Activated T-cell treated with anti-CD3 and anti-CD28 coated beads, Interleukin-2, amount 50 U/mL, for 72 hours (primary cell): ENCODE results near the gene PNLDC1. TPM values are rescaled to one million over a fixed set of nuclear protein-coding genes. Genes with fewer than 3 reads are reported as not detected.

Experiments used
- ATAC-seq, 2 donors: fragments of 150-1000 bp; cut with Tn5 transposase; replicated peaks in 1 of 2; 2 replicates each; pipeline ENCODE4 v1.10.0; 2021; ENCODE audit warnings: moderate library complexity in 2 of 2, mild to moderate bottlenecking in 1 of 2
- DNase-seq, 2 donors: peaks; one replicate each; pipeline ENCODE4 v3.0.0; 2021 to 2022; ENCODE audit warnings: mixed read lengths in 1 of 2
- H3K27ac Mint-ChIP-seq: one replicate; pipeline ENCODE4 v1.8.0; 2022; ENCODE audit warnings: mild to moderate bottlenecking, moderate library complexity, mixed read lengths
- H3K27me3 Mint-ChIP-seq: one replicate; pipeline ENCODE4 v1.8.0; 2022; ENCODE audit warnings: low read depth, mixed read lengths
- H3K36me3 Mint-ChIP-seq, 2 donors: one replicate each; pipeline ENCODE4 v1.8.0; 2022; ENCODE audit warnings: mixed read lengths in 2 of 2, mild to moderate bottlenecking in 1 of 2; ENCODE audit not compliant: insufficient read depth in 2 of 2
- H3K4me1 Mint-ChIP-seq: one replicate; pipeline ENCODE4 v1.8.0; 2022; ENCODE audit warnings: low read depth, mixed read lengths
- H3K4me3 Mint-ChIP-seq, 2 donors: one replicate each; pipeline ENCODE4 v1.8.0; 2022; ENCODE audit warnings: mild to moderate bottlenecking in 2 of 2, mixed read lengths in 2 of 2, moderate library complexity in 2 of 2
- H3K9me3 Mint-ChIP-seq, 2 donors: one replicate each; pipeline ENCODE4 v1.8.0; 2022; ENCODE audit warnings: mixed read lengths in 2 of 2
- total RNA-seq, 2 donors: library from RNA; stranded (reverse); gene quantifications; one replicate each; pipeline ENCODE4 v1.2.3, GENCODE V29; 2022

Gene PNLDC1
- total RNA-seq, 2 donors from 2014 or later = 0.37 to 0.62 TPM

GRCh38 chr6:159761873-159762680, 38.0 kb upstream of the PNLDC1 start, which contains the start of gene ACAT2:
Gene ACAT2 (plus strand): TSS chr6:159762045. CDS start chr6:159762088, 43 bp downstream.
- Mint-ChIP-seq H3K4me3 (peak within 1 kb of the TSS; percentile 95 to 96), H3K27ac (peak within 1 kb of the TSS; percentile 98), H3K4me1 (peaks cover 59% of the 10 kb centered on the region), H3K27me3 (no peaks in the 10 kb centered on the region), H3K9me3 (no peaks in the 10 kb centered on the region), H3K36me3 (peaks cover 7 to 27% of the 10 kb centered on the region in 2 donors)
- DNase-seq (peak; percentile 94 to 97), ATAC-seq (peak; percentile 95 to 96)

GRCh38 chr6:159762681-159763293, 37.3 kb upstream of the PNLDC1 start:
- ATAC-seq (no peak), DNase-seq (peak; percentile 26 to 29)
- peak overlapping the region; percentile 87 to 96 for H3K4me3 Mint-ChIP-seq
- H3K27ac Mint-ChIP-seq = peak overlapping the region; percentile 78
- H3K27me3 Mint-ChIP-seq = no peaks in the 10 kb centered on the region
- no peaks in the 10 kb centered on the region for H3K9me3 Mint-ChIP-seq
- peaks cover 7 to 22% of the 10 kb centered on the region in 2 donors for H3K36me3 Mint-ChIP-seq
- peaks cover 57% of the 10 kb centered on the region for H3K4me1 Mint-ChIP-seq

GRCh38 chr6:159766906-159767305, 33.2 kb upstream of the PNLDC1 start:
- peak overlapping the region; percentile 25 for H3K27ac Mint-ChIP-seq
- no peak overlapping the region for H3K4me3 Mint-ChIP-seq

GRCh38 chr6:159769470-159769869, 30.6 kb upstream of the PNLDC1 start:
- peaks cover 27% of the 10 kb centered on the region for H3K4me1 Mint-ChIP-seq
- DNase-seq = no peak
- peaks cover 10 to 40% of the 10 kb centered on the region in 2 donors for H3K36me3 Mint-ChIP-seq
- H3K27ac Mint-ChIP-seq = peak overlapping the region; percentile 83
- peaks cover 0 to 2% of the 10 kb centered on the region in 2 donors for H3K9me3 Mint-ChIP-seq
- peak; percentile 33 to 37 for ATAC-seq
- H3K4me3 Mint-ChIP-seq = no peak overlapping the region
- H3K27me3 Mint-ChIP-seq = no peaks in the 10 kb centered on the region

More at GRCh38 chr6:159766906-159767305, 33.2 kb upstream of the PNLDC1 start:
- DNase-seq (no peak), ATAC-seq (no peak)
- no peaks in the 10 kb centered on the region for H3K27me3 Mint-ChIP-seq
- H3K4me1 Mint-ChIP-seq = peaks cover 39% of the 10 kb centered on the region
- peaks cover 14 to 40% of the 10 kb centered on the region in 2 donors for H3K36me3 Mint-ChIP-seq
- H3K9me3 Mint-ChIP-seq = peaks cover 0 to 2% of the 10 kb centered on the region in 2 donors

GRCh38 chr6:159772196-159772595, 27.9 kb upstream of the PNLDC1 start:
- Mint-ChIP-seq H3K27ac (no peak overlapping the region), H3K4me3 (no peak overlapping the region), H3K27me3 (no peaks in the 10 kb centered on the region), H3K36me3 (peaks cover 10 to 39% of the 10 kb centered on the region in 2 donors), H3K4me1 (peaks cover 12% of the 10 kb centered on the region), H3K9me3 (peaks cover 0 to 2% of the 10 kb centered on the region in 2 donors)
- ATAC-seq (no peak), DNase-seq (no peak)

GRCh38 chr6:159777240-159777904, 22.7 kb upstream of the PNLDC1 start:
- Mint-ChIP-seq H3K4me1 (peaks cover 15% of the 10 kb centered on the region), H3K27ac (peak overlapping the region; percentile 83), H3K27me3 (no peaks in the 10 kb centered on the region), H3K36me3 (peaks cover 13 to 36% of the 10 kb centered on the region in 2 donors), H3K9me3 (no peaks in the 10 kb centered on the region), H3K4me3 (no peak overlapping the region)
- peak in 1 of 2 donors; percentile 4 for ATAC-seq
- no peak for DNase-seq

GRCh38 chr6:159778131-159778530, 21.9 kb upstream of the PNLDC1 start:
- no peaks in the 10 kb centered on the region for H3K27me3 Mint-ChIP-seq
- H3K4me3 Mint-ChIP-seq = no peak overlapping the region
- ATAC-seq (no peak), DNase-seq (no peak)
- H3K4me1 Mint-ChIP-seq = peaks cover 22% of the 10 kb centered on the region
- peaks cover 16 to 41% of the 10 kb centered on the region in 2 donors for H3K36me3 Mint-ChIP-seq
- H3K9me3 Mint-ChIP-seq = no peaks in the 10 kb centered on the region
- H3K27ac Mint-ChIP-seq = peak overlapping the region; percentile 70

GRCh38 chr6:159778542-159779103, 21.5 kb upstream of the PNLDC1 start:
- DNase-seq = no peak
- no peaks in the 10 kb centered on the region for H3K27me3 Mint-ChIP-seq
- no peak for ATAC-seq
- no peak overlapping the region for H3K4me3 Mint-ChIP-seq
- peaks cover 27% of the 10 kb centered on the region for H3K4me1 Mint-ChIP-seq
- peaks cover 16 to 41% of the 10 kb centered on the region in 2 donors for H3K36me3 Mint-ChIP-seq
- peak overlapping the region; percentile 70 for H3K27ac Mint-ChIP-seq
- no peaks in the 10 kb centered on the region for H3K9me3 Mint-ChIP-seq

GRCh38 chr6:159788276-159788675, 11.8 kb upstream of the PNLDC1 start:
- no peak for ATAC-seq
- Mint-ChIP-seq H3K27ac (peak overlapping the region; percentile 97), H3K9me3 (no peaks in the 10 kb centered on the region), H3K27me3 (no peaks in the 10 kb centered on the region), H3K4me3 (peak overlapping the region; percentile 96 to 100), H3K4me1 (peaks cover 71% of the 10 kb centered on the region), H3K36me3 (peaks cover 11 to 40% of the 10 kb centered on the region in 2 donors)
- DNase-seq = peak in 1 of 2 donors; percentile 33

GRCh38 chr6:159788753-159789376, 11.2 kb upstream of the PNLDC1 start:
- no peaks in the 10 kb centered on the region for H3K27me3 Mint-ChIP-seq
- H3K27ac Mint-ChIP-seq = peak overlapping the region; percentile 97
- ATAC-seq = no peak
- H3K4me1 Mint-ChIP-seq = peaks cover 71% of the 10 kb centered on the region
- H3K9me3 Mint-ChIP-seq = no peaks in the 10 kb centered on the region
- H3K4me3 Mint-ChIP-seq = peak overlapping the region; percentile 96 to 100
- peaks cover 11 to 44% of the 10 kb centered on the region in 2 donors for H3K36me3 Mint-ChIP-seq
- peak; percentile 46 to 61 for DNase-seq

GRCh38 chr6:159789377-159790148, 10.5 kb upstream of the PNLDC1 start, which contains the start of gene TCP1:
Gene TCP1 (minus strand): TSS chr6:159789602. CDS start chr6:159789468, 134 bp downstream.
- H3K36me3 Mint-ChIP-seq = peaks cover 11 to 42% of the 10 kb centered on the region in 2 donors
- no peaks in the 10 kb centered on the region for H3K9me3 Mint-ChIP-seq
- H3K27ac Mint-ChIP-seq = peak within 1 kb of the TSS; percentile 97
- H3K4me1 Mint-ChIP-seq = peaks cover 71% of the 10 kb centered on the region
- DNase-seq (peak; percentile 98 to 99), ATAC-seq (peak; percentile 85 to 86)
- no peaks in the 10 kb centered on the region for H3K27me3 Mint-ChIP-seq
- H3K4me3 Mint-ChIP-seq = peak within 1 kb of the TSS; percentile 96 to 100
